GM12891 (cell line): ENCODE results near the gene DAB1.

Experiments
- DNase-seq: peaks from one replicate; pipeline ENCODE4 v3.0.0; 2011; ENCODE audit warnings: low spot score; ENCODE audit not compliant: insufficient read length
- FAIRE-seq: peaks from 2 replicates; lab custom pipeline; 2011; peaks lifted over from hg19 to GRCh38; lab: Jason Lieb, UNC
- PAX5 ChIP-seq: IDR thresholded peaks from 2 replicates; pipeline ENCODE4 v1.6.1; 2011; ENCODE audit warnings: low read length, moderate library complexity, mild to moderate bottlenecking; ENCODE audit not compliant: insufficient read depth, severe bottlenecking
- POLR2A ChIP-seq: IDR thresholded peaks from 2 replicates; pipeline ENCODE4 v1.6.1; 2011; ENCODE audit warnings: low read depth, low read length, control low read depth
- POLR2AphosphoS5 ChIP-seq: IDR thresholded peaks from 2 replicates; pipeline ENCODE4 v1.6.1; 2011; ENCODE audit warnings: low read depth, low read length, control low read depth
- POU2F2 ChIP-seq: IDR thresholded peaks from 2 replicates; pipeline ENCODE4 v1.6.1; 2011; ENCODE audit warnings: low read depth, mild to moderate bottlenecking, control low read depth, low read length, moderate library complexity
- SPI1 ChIP-seq: IDR thresholded peaks from 2 replicates; pipeline ENCODE4 v1.6.1; 2011; ENCODE audit warnings: low read depth, low read length, control low read depth
- TAF1 ChIP-seq: IDR thresholded peaks from 2 replicates; pipeline ENCODE4 v1.6.1; 2011; ENCODE audit warnings: low read depth, low read length, control low read depth

DAB1 gene

DNA sequence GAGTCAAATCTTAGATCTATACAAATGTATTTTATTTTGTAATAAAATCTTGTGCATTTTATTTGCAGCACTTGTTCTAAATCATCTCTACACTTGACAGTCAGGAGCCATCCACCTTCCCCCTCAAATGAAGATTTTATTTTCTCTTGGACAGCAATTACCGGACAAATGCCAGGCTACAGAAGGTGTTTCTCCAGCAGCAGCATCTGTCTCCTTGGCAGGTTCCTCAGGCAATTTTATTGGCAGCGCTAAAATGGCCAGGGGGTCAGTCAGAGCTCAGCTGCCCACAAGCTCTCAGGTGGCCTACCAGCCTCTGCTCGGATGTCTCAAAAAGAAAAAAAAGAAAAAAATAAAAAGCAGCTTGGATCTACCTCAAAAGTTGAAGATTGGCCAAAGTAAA lies 107.6 kb downstream of the DAB1 start:
- DNase-seq (no peak), FAIRE-seq (no peak)
- TF ChIP-seq POLR2AphosphoS5 (no peak), PAX5 (no peak), TAF1 (no peak), POLR2A (no peak)

DNA sequence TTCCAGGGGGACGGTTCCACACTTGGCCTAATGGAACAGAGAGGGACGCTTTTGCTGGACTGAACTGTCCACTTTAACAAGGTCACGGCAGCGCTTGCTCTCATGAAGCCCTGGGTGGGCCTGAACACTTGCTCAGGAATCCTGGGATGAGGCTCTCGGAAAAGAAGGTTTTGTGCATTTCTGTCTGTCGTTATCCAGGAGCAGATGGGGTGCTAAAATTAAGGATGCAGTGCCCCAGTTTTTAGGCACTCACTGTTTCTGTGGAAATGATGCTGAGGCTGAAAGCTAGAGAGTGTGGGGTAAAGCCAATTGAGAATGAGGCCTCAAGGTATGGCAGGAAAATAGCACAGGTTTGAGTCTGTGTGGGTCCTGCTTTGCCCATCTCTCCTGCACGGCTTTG lies 111.0 kb downstream of the DAB1 start:
- DNase-seq (no peak), FAIRE-seq (no peak)
- no peak for TF ChIP-seq POLR2AphosphoS5
- no peak for TF ChIP-seq POLR2A

DNA sequence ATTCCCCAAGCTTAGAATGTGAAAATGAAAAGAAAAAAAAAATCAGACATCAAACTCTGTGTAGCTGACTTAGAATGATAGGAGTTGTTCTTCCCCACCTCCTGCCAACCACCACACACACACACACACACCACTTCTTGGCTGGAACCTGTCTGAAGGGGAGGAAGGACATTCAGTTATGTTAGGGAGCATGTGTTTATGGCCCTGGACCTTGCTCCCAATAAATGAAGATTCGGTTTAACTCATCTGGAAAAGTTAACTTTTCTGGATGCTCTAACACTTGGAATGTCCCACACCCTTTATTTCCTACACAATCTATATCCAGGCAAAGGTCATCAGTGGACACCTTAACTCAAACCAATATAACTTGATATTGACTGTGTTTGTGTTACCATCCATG lies 112.4 kb downstream of the DAB1 start:
- no peak for FAIRE-seq
- no peak for DNase-seq
- TF ChIP-seq POU2F2 (no peak), TAF1 (no peak), SPI1 (no peak), POLR2AphosphoS5 (no peak), POLR2A (no peak), PAX5 (no peak)

GRCh38 chr1:57311006-57311405 lies 112.9 kb downstream of the DAB1 start:
- DNase-seq (no peak), FAIRE-seq (no peak)
- TF ChIP-seq SPI1 = no peak
- TF ChIP-seq PAX5 = no peak
- no peak for TF ChIP-seq POLR2A
- no peak for TF ChIP-seq POLR2AphosphoS5
- no peak for TF ChIP-seq POU2F2
- no peak for TF ChIP-seq TAF1

GRCh38 chr1:57309630-57310029 lies 114.2 kb downstream of the DAB1 start:
- FAIRE-seq (no peak), DNase-seq (no peak)
- TF ChIP-seq TAF1 (no peak), SPI1 (no peak), POLR2A (no peak), POLR2AphosphoS5 (no peak), POU2F2 (no peak)

- peak; percentile 6 for DNase-seq
- TF ChIP-seq POLR2AphosphoS5 (no peak), SPI1 (no peak), PAX5 (no peak), POU2F2 (no peak), TAF1 (no peak), POLR2A (no peak)
- FAIRE-seq = no peak
Observed at GRCh38 chr1:57307392-57308170, 116.3 kb downstream of the DAB1 start.

DNA sequence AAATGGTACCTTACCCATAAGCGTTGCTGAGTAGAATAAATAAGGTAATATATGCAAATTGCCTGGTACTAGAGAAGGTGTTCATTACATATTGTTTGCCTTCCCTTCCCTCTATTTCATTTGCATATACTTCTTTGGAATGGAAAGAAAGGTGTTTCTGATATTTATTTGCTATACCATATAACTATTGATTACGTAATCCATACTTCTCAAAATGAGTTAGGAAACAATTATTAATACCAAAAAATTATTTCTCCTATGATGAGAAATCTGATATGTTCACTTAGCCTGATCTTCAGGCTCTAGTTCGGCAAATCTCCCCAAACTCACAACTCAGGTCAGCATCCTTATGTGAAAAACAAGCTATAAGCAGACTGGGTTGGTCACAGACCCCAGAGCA lies 119.3 kb downstream of the DAB1 start:
- no peak for DNase-seq
- TF ChIP-seq POLR2AphosphoS5 (no peak), TAF1 (no peak), PAX5 (no peak)
- no peak for FAIRE-seq

DNA sequence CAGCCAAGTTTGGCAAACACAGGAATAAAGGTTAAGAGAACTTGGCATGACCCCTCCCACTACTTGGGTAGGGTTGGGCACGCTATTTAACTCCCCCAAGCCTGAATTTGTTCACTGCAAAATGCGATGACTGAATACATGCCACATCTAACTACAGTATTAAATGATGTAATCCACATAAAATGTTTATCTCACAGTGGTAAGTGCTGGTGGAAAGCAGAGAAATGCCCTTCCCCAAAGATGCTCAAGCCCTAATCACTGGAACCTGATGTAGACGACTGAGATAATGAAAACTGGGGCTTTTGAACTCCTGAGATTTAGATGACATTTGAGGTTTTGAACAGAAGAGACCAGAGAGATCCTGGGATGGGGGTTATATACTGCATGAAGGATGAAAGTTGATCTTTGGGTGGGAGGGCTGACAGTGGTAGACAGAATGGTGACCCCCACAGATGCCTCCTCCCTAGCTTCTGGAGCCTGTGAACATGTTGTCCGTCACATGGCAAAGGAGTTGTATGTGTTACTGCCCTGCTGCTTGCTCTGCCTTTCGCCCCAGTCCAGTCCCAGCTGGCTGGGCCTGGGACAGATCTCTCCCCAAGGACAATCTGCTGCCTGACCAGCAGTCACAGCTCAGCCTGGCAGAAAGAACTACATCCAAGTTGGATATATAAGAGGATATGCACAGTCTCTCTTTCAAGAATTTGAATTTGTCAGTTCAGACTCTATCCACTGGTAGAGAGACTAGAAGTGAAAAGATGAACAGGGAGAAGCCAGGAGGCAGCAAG lies 120.9 kb downstream of the DAB1 start:
- no peak for FAIRE-seq
- TF ChIP-seq POLR2AphosphoS5 = no peak
- no peak for TF ChIP-seq TAF1
- no peak for TF ChIP-seq PAX5
- no peak for TF ChIP-seq POLR2A
- TF ChIP-seq POU2F2 = no peak
- no peak for TF ChIP-seq SPI1
- no peak for DNase-seq

DNA sequence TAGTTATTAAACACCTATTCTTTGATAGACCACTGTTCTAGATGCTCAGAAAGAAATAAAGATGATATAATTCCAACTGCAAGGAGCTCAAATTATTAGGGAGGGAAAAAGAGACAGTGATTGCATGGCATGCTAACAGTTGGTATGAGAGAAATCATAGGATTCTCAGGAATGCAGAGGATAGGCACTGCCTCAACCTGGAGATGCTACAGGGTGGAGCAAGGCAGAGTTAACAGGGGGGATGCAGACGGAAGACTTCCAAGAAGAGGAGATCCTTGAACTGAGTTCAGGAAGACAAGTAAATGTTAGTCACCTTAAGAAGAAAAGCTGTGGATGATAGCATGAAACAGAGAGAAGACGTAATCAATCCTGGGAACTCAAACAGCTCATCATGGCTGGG lies 123.7 kb downstream of the DAB1 start:
- FAIRE-seq (no peak), DNase-seq (no peak)
- no peak for TF ChIP-seq POLR2AphosphoS5
- no peak for TF ChIP-seq TAF1
- TF ChIP-seq PAX5 = no peak
- no peak for TF ChIP-seq POU2F2
- no peak for TF ChIP-seq SPI1
- TF ChIP-seq POLR2A = no peak

DNA sequence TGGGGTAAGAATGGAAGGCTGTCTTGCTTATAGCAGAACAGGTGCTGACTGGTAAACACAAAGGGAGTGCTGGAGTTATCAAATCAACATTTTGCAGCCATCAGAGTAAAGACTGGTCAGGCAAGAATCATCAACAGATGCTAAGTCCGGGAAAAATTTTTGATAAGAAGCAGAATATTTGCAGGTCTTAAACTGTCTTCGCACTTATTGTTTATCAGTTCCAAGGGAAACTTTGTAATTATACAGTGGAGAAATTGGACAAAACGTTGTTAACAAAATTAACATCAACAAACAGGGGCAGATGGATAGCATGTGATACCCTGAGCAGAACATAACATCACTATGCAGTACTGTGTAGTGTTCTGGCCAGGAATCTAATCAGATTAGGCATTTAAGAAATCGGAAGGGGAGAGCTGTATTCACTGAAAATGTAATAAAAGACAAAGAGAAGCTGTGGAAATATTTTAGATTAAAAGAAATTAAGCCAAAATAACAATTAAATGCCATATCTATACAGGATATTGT lies 127.1 kb downstream of the DAB1 start:
- no peak for TF ChIP-seq POLR2AphosphoS5
- no peak for TF ChIP-seq SPI1
- TF ChIP-seq POLR2A = no peak
- FAIRE-seq (no peak), DNase-seq (no peak)
